NCI-H1417 treated with DMSO at 0.1 percent for 48 hours (cell line): ENCODE results near the gene PRKD1.

Experiments
- DNase-seq: peaks from one replicate; lab custom pipeline; 2025; lab: John Stamatoyannopoulos, UW

PRKD1 gene

DNA sequence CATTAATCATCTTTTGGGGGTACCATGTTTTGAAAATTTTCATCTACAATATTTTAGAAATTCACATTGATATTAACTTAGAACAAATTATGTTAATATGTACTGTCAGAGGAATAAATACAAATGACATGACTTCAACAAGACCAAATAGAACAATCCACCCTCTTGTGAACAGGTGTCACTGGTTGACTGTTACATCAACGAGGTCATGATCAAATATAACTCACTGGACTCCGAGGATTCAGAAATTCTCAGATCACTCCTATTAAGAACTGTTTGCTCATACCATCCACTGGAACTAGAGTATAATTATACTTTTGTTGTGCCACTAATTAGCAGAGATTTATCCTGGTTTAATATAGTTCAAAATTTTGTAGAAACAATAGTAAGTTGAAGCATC, 318.8 kb downstream of the PRKD1 start:
- no peak for DNase-seq

DNA sequence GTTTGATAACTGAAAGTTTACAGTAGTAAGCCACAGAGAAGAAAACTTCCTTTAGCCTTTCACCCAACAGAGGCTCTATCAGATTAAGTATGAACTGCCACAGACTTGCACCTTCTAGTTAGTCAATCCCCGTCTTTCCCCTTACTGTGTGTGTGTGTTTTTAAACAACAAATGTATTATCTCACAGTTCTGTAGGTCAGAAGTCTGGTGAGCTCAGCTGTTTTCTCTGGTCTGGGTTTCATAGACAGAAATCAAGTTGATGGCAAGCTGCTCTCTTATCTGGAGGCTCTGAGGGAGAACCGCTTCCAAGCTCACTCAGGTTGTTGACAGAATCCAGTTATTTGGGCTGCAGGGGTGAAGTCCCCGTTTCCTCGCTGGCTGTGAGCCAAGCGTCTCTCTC, 320.5 kb downstream of the PRKD1 start:
- no peak for DNase-seq

- DNase-seq: no peak
These were observed 324.0 kb downstream of the PRKD1 start for GRCh38 chr14:29603696-29604095.

DNA sequence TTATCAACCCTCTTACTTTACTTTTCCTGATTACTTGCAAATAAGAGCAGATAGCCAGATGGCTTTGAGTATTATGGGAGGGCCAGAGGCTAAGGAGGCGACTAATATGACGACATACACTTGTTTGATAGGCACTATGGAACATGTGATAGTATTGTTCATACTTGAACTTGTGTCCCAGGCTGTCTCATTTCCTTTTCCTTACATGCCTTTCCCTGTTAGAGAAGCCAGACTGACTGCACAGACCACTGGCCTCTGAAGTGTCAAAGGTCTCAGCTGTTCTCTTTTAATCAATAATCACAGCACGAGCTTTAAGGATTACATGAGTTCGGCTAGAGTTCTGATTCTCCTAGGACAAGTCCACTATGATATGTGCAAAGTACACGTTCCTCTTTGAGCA, 326.0 kb downstream of the PRKD1 start:
- DNase-seq: no peak

DNA sequence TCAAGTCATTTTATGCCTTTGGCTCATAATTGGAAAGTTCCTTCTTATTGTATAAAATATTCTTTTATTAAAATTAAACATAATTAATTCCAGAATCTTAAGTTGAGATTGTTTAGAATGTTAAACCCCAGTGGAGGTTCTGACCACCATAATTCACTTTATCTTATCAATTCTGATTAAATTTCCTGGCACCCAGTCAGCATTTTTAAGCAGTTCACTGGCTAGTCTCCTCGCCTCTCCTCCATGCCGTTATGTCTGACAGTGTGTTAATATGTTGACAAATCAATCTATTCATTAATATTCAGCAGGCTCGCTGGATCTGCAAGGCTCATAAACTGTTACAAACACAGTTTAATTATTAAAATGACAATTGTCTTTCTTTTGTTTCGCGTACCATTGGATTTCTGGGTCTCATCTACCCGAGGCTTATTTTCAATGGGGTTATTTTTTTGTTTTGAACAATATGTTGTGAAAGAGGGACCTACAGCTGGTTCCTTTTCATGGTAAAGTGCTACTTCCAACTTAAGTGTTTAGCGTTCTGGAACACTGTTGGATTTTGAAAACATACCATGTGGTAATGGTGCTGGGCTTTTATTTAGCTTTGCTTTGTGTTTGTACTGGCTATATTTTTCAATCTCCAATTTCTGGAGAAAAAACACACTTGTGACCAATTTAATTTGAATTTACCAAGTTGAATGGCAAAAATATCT, 339.7 kb downstream of the PRKD1 start:
- DNase-seq: no peak

- no peak for DNase-seq
These were observed 340.6 kb downstream of the PRKD1 start for GRCh38 chr14:29587046-29587445.

GRCh38 chr14:29584992-29585391, 342.7 kb downstream of the PRKD1 start:
- DNase-seq: peak; percentile 86

DNA sequence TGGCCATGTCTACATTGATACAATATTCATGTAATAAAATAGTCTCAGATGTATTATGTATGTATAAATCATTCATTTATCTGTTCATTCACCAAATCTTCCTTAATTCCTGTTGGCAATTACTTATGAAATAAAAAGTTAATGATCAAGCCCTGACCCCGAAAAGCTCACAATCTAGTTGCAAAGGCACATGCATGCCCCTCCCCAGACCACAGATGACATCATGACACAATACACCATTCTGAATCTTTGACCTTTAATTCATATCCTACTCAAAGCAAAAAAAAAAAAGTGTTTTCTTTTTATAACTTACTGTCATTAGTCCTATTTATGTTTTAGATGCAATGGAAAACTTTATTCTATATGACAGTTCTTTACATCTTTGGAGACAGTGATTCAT, 346.9 kb downstream of the PRKD1 start:
- no peak for DNase-seq

GRCh38 chr14:29579838-29580237, 347.8 kb downstream of the PRKD1 start:
- DNase-seq: no peak

DNA sequence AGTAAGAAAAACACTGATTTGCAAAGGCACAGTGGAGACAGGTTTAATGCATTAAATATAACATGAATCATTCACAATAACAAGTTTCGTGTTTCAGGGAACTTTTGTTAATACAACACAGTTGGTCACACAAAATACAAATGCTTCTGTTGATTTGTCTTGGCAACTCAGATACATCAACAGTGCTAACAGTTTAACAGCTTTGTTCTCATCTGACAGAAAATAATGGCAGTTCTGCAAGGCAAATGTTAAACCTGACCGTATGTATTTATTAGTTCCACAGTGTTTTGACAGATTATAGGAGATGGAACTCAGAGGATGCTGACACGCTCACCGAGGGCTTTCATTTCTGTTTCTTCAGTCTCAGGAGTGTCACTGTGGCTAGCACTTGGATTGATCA, 350.7 kb downstream of the PRKD1 start:
- no peak for DNase-seq

- no peak for DNase-seq
These were observed 358.5 kb downstream of the PRKD1 start for GRCh38 chr14:29569194-29569593.

GRCh38 chr14:29566194-29566593, 361.5 kb downstream of the PRKD1 start:
- DNase-seq: no peak

DNA sequence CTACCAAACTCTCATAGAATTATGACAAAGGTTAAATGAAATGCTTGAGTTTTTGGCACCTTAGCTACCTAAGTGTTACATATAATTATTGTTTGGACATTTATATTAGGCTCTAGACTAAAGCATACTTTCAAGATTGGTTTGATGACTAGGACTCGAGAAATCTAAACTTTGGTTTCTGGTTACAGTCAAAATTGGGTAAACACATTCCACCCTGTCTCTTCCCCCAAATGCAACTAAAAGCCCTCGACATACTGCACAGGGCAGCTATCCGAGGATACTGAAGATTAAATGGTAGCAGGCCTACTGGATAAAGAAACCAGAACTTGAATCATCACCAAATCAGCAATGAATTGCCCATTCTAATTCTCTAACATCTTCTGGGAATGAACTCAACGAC, 369.1 kb downstream of the PRKD1 start:
- no peak for DNase-seq

DNA sequence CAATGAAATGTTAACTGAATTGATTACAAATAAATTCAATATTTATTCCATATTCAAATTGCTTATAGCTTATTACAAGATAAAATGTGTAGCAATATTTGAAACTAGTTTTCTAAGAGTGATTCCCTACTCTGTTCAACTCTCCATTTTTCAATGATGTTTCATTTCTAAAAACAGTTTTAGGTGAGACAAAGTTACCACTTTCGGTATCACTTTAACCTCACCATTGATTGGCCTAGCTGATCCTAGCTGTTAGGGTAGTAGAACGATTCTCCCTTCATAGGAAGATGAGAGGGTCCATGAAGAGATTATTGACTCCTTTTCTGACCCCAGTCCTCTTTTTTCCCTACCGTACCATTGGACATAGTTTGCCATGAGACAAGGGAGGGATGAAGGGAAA, 373.3 kb downstream of the PRKD1 start:
- DNase-seq: no peak

- DNase-seq: no peak
These were observed 374.2 kb downstream of the PRKD1 start for GRCh38 chr14:29553427-29553826.

- peak; percentile 53 for DNase-seq
These were observed 378.7 kb downstream of the PRKD1 start for GRCh38 chr14:29548948-29549370.

GRCh38 chr14:29545714-29546113, 381.9 kb downstream of the PRKD1 start:
- no peak for DNase-seq

DNA sequence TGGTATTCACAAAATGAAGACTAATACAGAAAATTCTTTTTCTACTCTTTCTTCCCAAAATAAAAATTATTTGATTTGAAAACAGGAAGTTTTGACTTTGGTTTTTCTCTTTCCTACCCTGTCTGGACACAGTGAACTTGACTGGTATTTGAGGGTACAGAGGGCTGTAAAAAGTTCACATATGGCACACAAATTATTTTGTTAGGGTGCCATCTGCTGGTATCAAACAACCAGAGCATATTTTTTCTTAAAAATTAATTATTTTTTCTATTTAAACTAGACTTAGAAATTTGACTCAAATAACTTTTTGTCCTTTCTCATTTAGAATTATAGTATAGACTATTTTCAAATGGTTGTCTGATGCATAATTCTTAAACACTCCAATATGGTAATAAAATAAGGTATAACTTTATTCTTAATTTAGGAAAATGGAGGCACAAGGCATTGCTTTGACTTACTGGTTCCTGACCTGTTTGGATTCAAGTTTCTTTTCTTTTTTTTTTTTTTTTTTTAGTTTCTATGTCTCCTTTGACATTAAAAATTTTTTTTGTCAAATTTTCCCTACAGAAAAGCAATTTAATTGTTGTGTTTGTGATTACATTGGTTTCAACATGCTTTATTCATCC, 390.6 kb downstream of the PRKD1 start:
- DNase-seq: peak; percentile 71

GRCh38 chr14:29529418-29529817, 398.2 kb downstream of the PRKD1 start:
- no peak for DNase-seq

DNA sequence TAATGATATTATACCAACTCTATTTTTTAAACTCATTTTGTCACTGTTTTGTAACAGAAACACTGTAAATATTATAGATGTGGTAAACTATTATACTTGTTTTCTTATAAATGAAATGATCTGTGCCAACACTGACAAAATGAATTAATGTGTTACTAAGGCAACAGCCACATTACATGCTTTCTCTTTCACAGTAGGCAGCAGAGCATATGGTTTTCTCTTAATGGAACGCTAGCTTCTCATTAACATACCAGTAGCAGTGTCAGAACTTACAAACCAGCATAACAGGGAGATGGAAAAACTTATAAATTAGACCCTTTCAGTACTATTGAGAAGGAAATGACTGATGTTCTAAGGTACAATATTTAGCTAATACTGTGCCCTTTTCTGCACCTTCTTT, 398.8 kb downstream of the PRKD1 start:
- peak; percentile 44 for DNase-seq

DNA sequence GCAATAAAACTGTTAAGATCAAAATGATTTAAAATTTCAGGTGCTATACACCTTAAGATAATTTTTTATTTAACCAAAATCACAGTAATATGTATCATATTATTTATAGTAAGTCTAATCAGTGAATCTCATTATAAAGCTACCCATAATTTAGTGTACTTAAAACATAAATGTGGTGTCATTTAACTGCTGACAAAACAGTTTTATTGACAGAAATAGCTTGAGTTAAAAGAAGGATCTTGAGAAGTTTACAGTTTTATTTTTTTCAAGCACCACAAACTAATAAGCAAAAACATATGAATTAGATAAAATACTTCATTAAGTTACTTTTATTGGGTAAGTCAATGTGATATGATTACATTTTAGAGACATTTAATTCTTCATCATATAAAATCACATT, 400.4 kb downstream of the PRKD1 start:
- no peak for DNase-seq
